ENCODE results near the gene TSEN54.
"Not testable (repeated sequence)": the region's sequence is repeated elsewhere in the genome, so short reads cannot be mapped to it uniquely, and the experiment has no call there.

Gene TSEN54

GRCh38 chr17:75518983-75519537, 2.7 kb downstream of the TSEN54 start:
- DNase-seq (ENCODE audit: low read depth), result no peak

GRCh38 chr17:75520413-75520812, 4.1 kb downstream of the TSEN54 start:
- not testable (repeated sequence) for DNase-seq (ENCODE audit: low read depth)

GRCh38 chr17:75521290-75521689, 5.0 kb downstream of the TSEN54 start:
- no peak for DNase-seq (ENCODE audit: low read depth)

- peak; percentile 81 for DNase-seq (ENCODE audit: low read depth)
These were observed 5.8 kb downstream of the TSEN54 start for GRCh38 chr17:75521951-75522727.

- no peak for DNase-seq (ENCODE audit: low read depth)
These were observed 7.3 kb downstream of the TSEN54 start for GRCh38 chr17:75523647-75524046.

GRCh38 chr17:75524269-75524969, 8.1 kb downstream of the TSEN54 start:
- DNase-seq (ENCODE audit: low read depth), result no peak

- peak; percentile 35 for DNase-seq (ENCODE audit: low read depth)
These were observed 8.9 kb downstream of the TSEN54 start, which contains the start of gene LLGL2 for GRCh38 chr17:75524970-75525805. LLGL2 (plus strand) TSS chr17:75525697; CDS start chr17:75543427, 17,730 bp downstream.

GRCh38 chr17:75525806-75526554, 9.7 kb downstream of the TSEN54 start:
- no peak for DNase-seq (ENCODE audit: low read depth)

- no peak for DNase-seq (ENCODE audit: low read depth)
These were observed 10.4 kb downstream of the TSEN54 start for GRCh38 chr17:75526555-75527270.

GRCh38 chr17:75530837-75531720, 14.8 kb downstream of the TSEN54 start:
- no peak for DNase-seq (ENCODE audit: low read depth)

- DNase-seq (ENCODE audit: low read depth), result peak; percentile 14
These were observed 15.4 kb downstream of the TSEN54 start for GRCh38 chr17:75531721-75532072.

- no peak for DNase-seq (ENCODE audit: low read depth)
These were observed 18.8 kb downstream of the TSEN54 start for GRCh38 chr17:75535119-75535537.

GRCh38 chr17:75535871-75536270, 19.5 kb downstream of the TSEN54 start:
- no peak for DNase-seq (ENCODE audit: low read depth)

- DNase-seq (ENCODE audit: low read depth), result no peak
These were observed 20.0 kb downstream of the TSEN54 start for GRCh38 chr17:75536366-75536765.

- peak; percentile 34 for DNase-seq (ENCODE audit: low read depth)
These were observed 23.8 kb downstream of the TSEN54 start for GRCh38 chr17:75539967-75540729.

- DNase-seq (ENCODE audit: low read depth), result no peak
These were observed 24.7 kb downstream of the TSEN54 start for GRCh38 chr17:75540923-75541503.

GRCh38 chr17:75542229-75542628, 25.9 kb downstream of the TSEN54 start:
- DNase-seq (ENCODE audit: low read depth), result no peak

- DNase-seq (ENCODE audit: low read depth), result no peak
These were observed 26.5 kb downstream of the TSEN54 start for GRCh38 chr17:75542728-75543336.
